Neuronal stem cell (in vitro differentiated cells): Measurements from ENCODE around the gene GAK.

Experiments used
- DNase-seq: peaks from one replicate; pipeline ENCODE4 v3.0.0-alpha.2; 2013; ENCODE audit warnings: low spot score
- H2AFZ ChIP-seq: one replicate; pipeline ENCODE4 v1.6.1; 2013; ENCODE audit warnings: mild to moderate bottlenecking, low read length, inconsistent platforms
- H2AK5ac ChIP-seq: 2 replicates; pipeline ENCODE4 v1.6.1; 2013; ENCODE audit warnings: low read depth, mild to moderate bottlenecking, inconsistent platforms, low read length, moderate library complexity, mixed read lengths
- H2BK120ac ChIP-seq: 2 replicates; pipeline ENCODE4 v1.6.1; 2013; ENCODE audit warnings: low read depth, mild to moderate bottlenecking, inconsistent platforms, low read length, moderate library complexity, mixed read lengths
- H2BK12ac ChIP-seq: one replicate; pipeline ENCODE4 v1.6.1; 2013; ENCODE audit warnings: low read length, inconsistent platforms
- H2BK15ac ChIP-seq: 2 replicates; pipeline ENCODE4 v1.6.1; 2013; ENCODE audit warnings: mild to moderate bottlenecking, low read length, inconsistent platforms, mixed read lengths
- H2BK5ac ChIP-seq: one replicate; pipeline ENCODE4 v1.6.1; 2013; ENCODE audit warnings: inconsistent platforms, mild to moderate bottlenecking, low read length, moderate library complexity
- H3K14ac ChIP-seq: one replicate; pipeline ENCODE4 v1.6.1; 2013; ENCODE audit warnings: low read length, inconsistent platforms
- H3K18ac ChIP-seq: 2 replicates; pipeline ENCODE4 v1.6.1; 2013; ENCODE audit warnings: low read length, inconsistent platforms
- H3K23ac ChIP-seq: 2 replicates; pipeline ENCODE4 v1.6.1; 2013; ENCODE audit warnings: low read depth, mild to moderate bottlenecking, mixed read lengths, low read length, inconsistent platforms; ENCODE audit not compliant: poor library complexity
- H3K27ac ChIP-seq: replicated peaks from 3 replicates; pipeline ENCODE4 v1.5.1; 2013; ENCODE audit warnings: low read length, inconsistent platforms
- H3K27me3 ChIP-seq, 3 experiments: 2 replicates each; pipeline ENCODE4 v1.6.1; 2013; ENCODE audit warnings: low read length in 3 of 3, mild to moderate bottlenecking in 2 of 3, inconsistent platforms in 1 of 3, low read depth in 1 of 3, mixed read lengths in 1 of 3, moderate library complexity in 1 of 3; ENCODE audit not compliant: control insufficient read depth in 3 of 3, insufficient read depth in 3 of 3
- H3K36me3 ChIP-seq, 2 donors: replicated peaks in 1 of 2; 2 replicates each; pipeline ENCODE4 v1.6.1; 2013; ENCODE audit warnings: low read length in 2 of 2; ENCODE audit not compliant: control insufficient read depth in 2 of 2, insufficient read depth in 2 of 2
- H3K4ac ChIP-seq: 2 replicates; pipeline ENCODE4 v1.6.1; 2013; ENCODE audit warnings: inconsistent platforms, mild to moderate bottlenecking, low read length, moderate library complexity
- H3K4me1 ChIP-seq, 2 donors: 1 replicate in 1 of 2; 2 replicates in 1 of 2; pipeline ENCODE4 v1.6.1; 2013; ENCODE audit warnings: low read length in 2 of 2, low read depth in 1 of 2; ENCODE audit not compliant: control insufficient read depth in 2 of 2, insufficient read depth in 1 of 2
- H3K4me2 ChIP-seq: one replicate; pipeline ENCODE4 v1.6.1; 2013; ENCODE audit warnings: mild to moderate bottlenecking, low read length, inconsistent platforms; ENCODE audit not compliant: insufficient read depth, poor library complexity, severe bottlenecking
- H3K4me3 ChIP-seq, 2 donors: 2 replicates each; pipeline ENCODE4 v1.5.1; 2013; ENCODE audit warnings: low read length in 2 of 2, mild to moderate bottlenecking in 2 of 2, inconsistent platforms in 1 of 2, moderate library complexity in 1 of 2
- H3K79me1 ChIP-seq: one replicate; pipeline ENCODE4 v1.6.1; 2013; ENCODE audit warnings: low read depth, mild to moderate bottlenecking, inconsistent platforms, low read length, moderate library complexity
- H3K9ac ChIP-seq: one replicate; pipeline ENCODE4 v1.6.1; 2013; ENCODE audit warnings: mild to moderate bottlenecking, low read depth, low read length, inconsistent platforms; ENCODE audit not compliant: poor library complexity
- H3K9me3 ChIP-seq, 2 donors: replicated peaks in 1 of 2; 2 replicates each; pipeline versions ENCODE3 to v1.6.1; 2013; ENCODE audit warnings: low read length in 2 of 2, mild to moderate bottlenecking in 2 of 2, inconsistent platforms in 1 of 2, low read depth in 1 of 2, mixed read lengths in 1 of 2, moderate library complexity in 1 of 2; ENCODE audit not compliant: control insufficient read depth in 2 of 2, insufficient read depth in 1 of 2
- H4K8ac ChIP-seq: one replicate; pipeline ENCODE4 v1.6.1; 2013; ENCODE audit warnings: low read depth, mild to moderate bottlenecking, inconsistent platforms, low read length, moderate library complexity
- H4K91ac ChIP-seq: one replicate; pipeline ENCODE4 v1.6.1; 2013; ENCODE audit warnings: low read length, low read depth, mild to moderate bottlenecking, inconsistent platforms; ENCODE audit not compliant: poor library complexity
- WGBS, 2 donors: extraction: QIAGEN DNeasy Blood & Tissue Kit; methylation state at CpG; one replicate each; pipeline ENCODE4 v1.1.7; 2013; ENCODE audit warnings: missing lambda C conversion rate in 2 of 2, mixed read lengths in 1 of 2; ENCODE audit not compliant: insufficient read length in 2 of 2, insufficient replicate concordance in 1 of 2; ENCODE audit errors: extremely low coverage in 2 of 2; 5-methylcytosine and 5-hydroxymethylcytosine counted together

Gene GAK

GRCh38 chr4:963276-964225, 31.4 kb upstream of the GAK start:
- Histone ChIP-seq H3K36me3 (peaks cover 2 to 21% of the 10 kb centered on the region in 2 donors), H3K4me1 (no peaks in the 10 kb centered on the region), H3K9me3 (no peaks in the 10 kb centered on the region), H3K79me1 (peaks cover 3% of the 10 kb centered on the region), H2BK5ac (peak overlapping the region; percentile 11), H2BK120ac (no peak overlapping the region), H3K4me3 (no peak overlapping the region), H3K9ac (peak overlapping the region; percentile 70), H3K4ac (no peak overlapping the region), H2AK5ac (peak overlapping the region; percentile 5), H3K23ac (peak overlapping the region; percentile 85), H2AFZ (no peak overlapping the region), H4K91ac (no peak overlapping the region), H3K18ac (no peak overlapping the region), H3K14ac (no peak overlapping the region), H2BK12ac (no peak overlapping the region), H3K4me2 (no peak overlapping the region), H2BK15ac (no peak overlapping the region), H4K8ac (no peak overlapping the region), H3K27me3 (peaks cover 0 to 15% (median 9%) of the 10 kb centered on the region in 3 experiments), H3K27ac (no peak overlapping the region)
- DNase-seq: no peak
- WGBS, 2 donors: no CpG with 5 or more reads among the region's 39 CpGs

GRCh38 chr4:962231-963208, 30.4 kb upstream of the GAK start:
- Histone ChIP-seq H3K36me3 (peaks cover 2 to 21% of the 10 kb centered on the region in 2 donors), H3K14ac (no peak overlapping the region), H3K27ac (no peak overlapping the region), H3K27me3 (peaks cover 0 to 6% (median 1%) of the 10 kb centered on the region in 3 experiments), H3K23ac (peak overlapping the region; percentile 85), H3K79me1 (peaks cover 3% of the 10 kb centered on the region), H2AFZ (no peak overlapping the region), H3K4me3 (no peak overlapping the region), H3K18ac (no peak overlapping the region), H2AK5ac (no peak overlapping the region), H2BK5ac (peak overlapping the region; percentile 11), H3K9ac (peak overlapping the region; percentile 50), H2BK15ac (no peak overlapping the region), H4K91ac (no peak overlapping the region), H3K4ac (no peak overlapping the region), H3K9me3 (no peaks in the 10 kb centered on the region), H2BK12ac (peak overlapping the region; percentile 58), H4K8ac (no peak overlapping the region), H2BK120ac (no peak overlapping the region), H3K4me1 (no peaks in the 10 kb centered on the region), H3K4me2 (no peak overlapping the region)
- DNase-seq: no peak
- WGBS, 2 donors: no CpG with 5 or more reads among the region's 54 CpGs

DNA sequence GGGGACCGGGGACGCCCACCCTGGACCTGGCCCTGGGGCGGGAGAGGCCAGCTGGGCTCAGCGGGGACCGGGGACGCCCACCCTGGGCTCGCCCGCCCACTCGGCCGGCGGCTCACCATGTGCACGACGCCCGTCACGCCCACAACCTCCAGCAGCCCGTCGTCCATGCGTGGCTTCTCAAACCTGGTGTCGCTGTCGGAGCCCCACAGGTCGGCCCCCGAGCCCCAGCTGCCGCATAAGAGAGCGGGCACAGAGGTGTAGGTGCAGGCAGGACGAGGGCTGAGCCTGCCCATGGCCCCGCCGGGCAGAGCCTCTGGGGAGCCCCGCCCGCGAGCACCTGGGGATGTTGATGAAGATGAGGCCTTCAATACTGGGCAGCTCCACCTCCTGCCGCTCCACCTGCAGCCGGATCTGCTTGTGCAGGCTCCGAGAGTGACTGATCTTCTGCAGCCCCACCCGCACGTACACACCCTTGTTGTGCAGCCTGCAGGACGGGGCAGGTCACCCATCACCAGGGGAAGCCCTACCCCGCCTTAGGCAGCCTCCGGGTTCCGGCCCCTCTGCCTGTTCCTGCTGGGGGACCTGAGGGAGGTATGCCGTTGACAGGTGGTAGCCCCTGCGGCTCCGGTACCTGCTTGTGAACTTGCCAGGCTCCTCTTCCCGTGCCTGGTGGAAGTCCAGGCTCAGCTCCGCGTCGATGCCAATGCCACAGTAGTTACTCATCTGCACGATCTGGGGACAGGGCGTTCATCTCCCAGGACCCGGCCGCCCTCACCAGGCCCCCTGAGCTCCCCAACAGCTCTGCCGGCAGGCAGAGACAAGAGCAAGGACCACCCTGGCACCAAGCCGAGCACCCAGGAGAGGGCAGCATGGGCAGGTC, 29.5 kb upstream of the GAK start:
- H4K8ac ChIP-seq: no peak overlapping the region
- no peak overlapping the region for H3K27ac ChIP-seq
- no peaks in the 10 kb centered on the region for H3K4me1 ChIP-seq
- no peak overlapping the region for H3K4ac ChIP-seq
- no peak overlapping the region for H3K23ac ChIP-seq
- H3K9me3 ChIP-seq: no peaks in the 10 kb centered on the region
- H3K27me3 ChIP-seq: no peaks in the 10 kb centered on the region
- no peak overlapping the region for H3K4me2 ChIP-seq
- no peak overlapping the region for H3K14ac ChIP-seq
- no peak overlapping the region for H2BK12ac ChIP-seq
- H2AK5ac ChIP-seq: no peak overlapping the region
- DNase-seq: no peak
- H3K79me1 ChIP-seq: peaks cover 3% of the 10 kb centered on the region
- H4K91ac ChIP-seq: no peak overlapping the region
- no peak overlapping the region for H3K18ac ChIP-seq
- no peak overlapping the region for H2BK15ac ChIP-seq
- WGBS, 2 donors: no CpG with 5 or more reads among the region's 52 CpGs
- no peak overlapping the region for H2BK120ac ChIP-seq
- H3K4me3 ChIP-seq: no peak overlapping the region
- H3K36me3 ChIP-seq: peaks cover 2 to 21% of the 10 kb centered on the region in 2 donors
- no peak overlapping the region for H2AFZ ChIP-seq
- H2BK5ac ChIP-seq: peak overlapping the region; percentile 13
- no peak overlapping the region for H3K9ac ChIP-seq
